Activated CD4-positive, alpha-beta T cell treated with anti-CD3 and anti-CD28 coated beads for 48 hours (primary cell): ENCODE measurements around the gene CWC15.
"Not testable (repeated sequence)": the region's sequence is repeated elsewhere in the genome, so short reads cannot be mapped to it uniquely, and the experiment has no call there.

Experiments
- DNase-seq: peaks from one replicate; pipeline ENCODE4 v3.0.0-alpha.2; 2020

The CWC15 gene

GRCh38 chr11:94973099-94973968 is at the start of gene CWC15, which contains the start of gene KDM4D:
Gene CWC15, minus strand, starts transcription at chr11:94973556. Its CDS starts 1,371 bp downstream, at chr11:94972185.
Gene KDM4D, plus strand, starts transcription at chr11:94973709. Its CDS starts 23,664 bp downstream, at chr11:94997373.
- DNase-seq = peak; percentile 95

DNA sequence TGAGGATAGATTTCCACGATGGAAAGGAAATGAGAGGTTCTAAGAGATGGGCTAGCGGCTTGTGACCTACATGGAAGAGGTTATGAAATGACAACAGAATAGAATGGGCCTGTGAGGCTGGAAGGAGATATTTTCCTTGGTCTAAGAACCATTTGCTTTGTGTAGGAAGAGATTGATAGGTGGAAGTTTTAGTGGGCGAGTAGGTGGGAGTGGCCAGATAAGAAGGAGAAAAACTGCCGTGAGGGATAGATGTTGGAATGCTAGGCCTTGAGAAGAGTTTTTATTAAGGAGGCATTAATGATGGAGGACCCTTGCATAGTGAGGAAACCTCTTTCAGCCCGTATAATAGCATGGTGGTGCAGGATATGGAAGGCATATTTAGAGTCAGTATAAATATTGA is 48.1 kb upstream of the CWC15 start:
- DNase-seq = not testable (repeated sequence)

DNA sequence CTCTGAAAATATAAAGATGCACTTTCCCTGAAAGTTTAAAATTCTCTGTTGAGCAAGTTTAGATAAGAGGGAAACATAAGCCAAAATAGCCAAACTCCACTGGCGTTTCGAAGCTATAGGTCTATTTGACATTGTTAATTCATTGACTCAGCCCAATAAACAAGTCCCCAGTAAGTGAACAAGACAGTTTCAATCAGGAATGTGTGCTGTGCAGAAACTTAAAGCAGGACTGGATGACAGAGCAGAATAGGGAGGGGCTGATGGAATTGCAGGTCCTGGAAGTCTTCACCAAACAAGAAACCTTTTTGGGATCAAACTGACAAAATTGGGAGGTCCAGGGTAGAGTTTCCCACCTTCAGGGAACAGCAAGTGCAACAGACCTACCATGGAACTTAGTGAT is 42.8 kb upstream of the CWC15 start:
- no peak for DNase-seq

- no peak for DNase-seq
Measured at GRCh38 chr11:95014184-95014821, 40.9 kb upstream of the CWC15 start.

- DNase-seq = no peak
Measured at GRCh38 chr11:95011376-95011775, 38.0 kb upstream of the CWC15 start.

GRCh38 chr11:95005642-95006041 is 32.3 kb upstream of the CWC15 start:
- no peak for DNase-seq

DNA sequence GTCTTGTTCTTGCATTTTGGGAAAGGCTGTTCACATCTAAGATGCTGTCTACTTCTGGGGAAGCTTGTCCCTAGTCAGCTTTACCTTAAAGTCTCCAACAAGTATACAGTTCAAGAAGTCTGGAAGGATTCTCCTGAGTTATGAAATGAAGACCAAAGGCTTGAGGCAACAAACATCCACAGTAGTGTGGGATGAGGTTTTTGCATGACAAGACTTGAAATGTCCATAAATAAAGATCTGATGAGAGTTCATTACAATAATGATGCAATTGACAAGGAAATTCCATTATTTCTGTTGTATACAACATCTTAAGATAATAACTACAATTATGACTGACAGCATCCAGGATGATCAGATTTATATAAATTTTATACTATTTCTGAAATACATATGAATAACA is 30.4 kb upstream of the CWC15 start:
- DNase-seq = no peak

DNA sequence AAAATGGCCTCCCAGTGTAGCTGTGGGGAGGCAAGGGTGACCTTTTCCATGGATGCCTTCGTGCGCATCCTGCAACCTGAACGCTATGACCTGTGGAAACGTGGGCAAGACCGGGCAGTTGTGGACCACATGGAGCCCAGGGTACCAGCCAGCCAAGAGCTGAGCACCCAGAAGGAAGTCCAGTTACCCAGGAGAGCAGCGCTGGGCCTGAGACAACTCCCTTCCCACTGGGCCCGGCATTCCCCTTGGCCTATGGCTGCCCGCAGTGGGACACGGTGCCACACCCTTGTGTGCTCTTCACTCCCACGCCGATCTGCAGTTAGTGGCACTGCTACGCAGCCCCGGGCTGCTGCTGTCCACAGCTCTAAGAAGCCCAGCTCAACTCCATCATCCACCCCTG is 24.9 kb upstream of the CWC15 start:
- no peak for DNase-seq

DNA sequence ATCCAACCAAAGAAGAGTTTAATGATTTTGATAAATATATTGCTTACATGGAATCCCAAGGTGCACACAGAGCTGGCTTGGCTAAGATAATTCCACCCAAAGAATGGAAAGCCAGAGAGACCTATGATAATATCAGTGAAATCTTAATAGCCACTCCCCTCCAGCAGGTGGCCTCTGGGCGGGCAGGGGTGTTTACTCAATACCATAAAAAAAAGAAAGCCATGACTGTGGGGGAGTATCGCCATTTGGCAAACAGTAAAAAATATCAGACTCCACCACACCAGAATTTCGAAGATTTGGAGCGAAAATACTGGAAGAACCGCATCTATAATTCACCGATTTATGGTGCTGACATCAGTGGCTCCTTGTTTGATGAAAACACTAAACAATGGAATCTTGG is 24.1 kb upstream of the CWC15 start:
- DNase-seq = no peak

GRCh38 chr11:94993400-94993943 is 20.1 kb upstream of the CWC15 start:
- DNase-seq = no peak

DNA sequence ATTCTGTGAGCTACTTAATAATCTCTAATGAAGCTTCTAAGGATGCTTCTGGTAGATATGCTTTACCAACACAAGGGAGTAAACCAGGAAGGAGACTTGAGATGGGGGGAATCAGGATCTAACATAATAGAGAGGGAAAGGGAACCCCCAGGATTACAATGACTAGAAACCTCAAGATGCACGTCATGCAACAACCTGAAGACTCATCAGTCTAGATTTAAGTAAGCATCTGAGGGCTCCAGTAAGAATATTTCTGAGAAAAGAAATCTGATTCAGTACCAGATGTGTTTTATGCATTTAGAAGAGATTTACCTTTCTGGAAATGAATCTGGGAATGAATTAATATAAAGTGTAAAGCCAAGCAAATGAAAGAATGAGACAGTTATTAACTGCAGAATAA is 15.4 kb upstream of the CWC15 start:
- no peak for DNase-seq

- no peak for DNase-seq
Measured at GRCh38 chr11:94987378-94987777, 14.0 kb upstream of the CWC15 start.

DNA sequence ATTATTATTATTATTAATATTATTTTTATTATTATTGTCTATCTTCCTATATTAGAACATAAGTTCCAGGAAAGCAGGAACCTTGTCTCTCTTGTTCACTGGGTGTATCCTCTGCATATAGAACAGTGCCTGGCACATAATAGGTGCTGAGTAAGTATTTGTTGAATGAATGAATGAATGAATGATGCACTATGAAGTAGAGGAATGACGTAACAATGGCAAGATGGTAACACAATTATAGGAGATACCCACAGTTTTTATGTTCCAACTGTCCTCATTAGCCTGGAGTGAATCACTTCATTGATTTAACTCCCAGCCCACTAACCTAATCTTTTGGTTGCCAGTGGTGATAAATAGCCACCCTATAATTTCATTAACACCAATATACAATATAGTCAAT is 2.2 kb upstream of the CWC15 start:
- DNase-seq = no peak

DNA sequence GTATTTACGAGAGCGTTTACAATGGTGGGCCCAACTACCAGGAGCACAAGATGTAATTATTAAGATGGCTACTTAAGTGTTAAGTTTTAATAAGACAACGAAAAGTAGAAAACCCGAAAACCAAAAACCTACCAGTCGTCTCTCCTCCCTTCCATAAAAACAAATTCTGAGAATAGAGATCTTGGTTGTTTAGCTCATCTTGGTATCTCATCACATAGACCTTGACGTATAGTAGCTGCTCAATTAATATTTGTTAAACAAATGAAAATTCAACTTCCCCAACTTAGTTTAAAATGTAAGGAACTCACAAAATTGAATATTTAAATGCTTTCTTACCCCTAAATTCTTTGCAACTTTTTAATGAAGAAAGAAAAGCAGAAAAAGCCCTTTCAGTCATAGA is 822 bp upstream of the CWC15 start:
- no peak for DNase-seq

GRCh38 chr11:94972700-94973098 is 657 bp downstream of the CWC15 start:
- no peak for DNase-seq

GRCh38 chr11:94968334-94968958 is 4.9 kb downstream of the CWC15 start:
- no peak for DNase-seq

GRCh38 chr11:94964934-94965333 is 8.4 kb downstream of the CWC15 start:
- DNase-seq = no peak

- no peak for DNase-seq
Measured at GRCh38 chr11:94961255-94961654, 12.1 kb downstream of the CWC15 start.

DNA sequence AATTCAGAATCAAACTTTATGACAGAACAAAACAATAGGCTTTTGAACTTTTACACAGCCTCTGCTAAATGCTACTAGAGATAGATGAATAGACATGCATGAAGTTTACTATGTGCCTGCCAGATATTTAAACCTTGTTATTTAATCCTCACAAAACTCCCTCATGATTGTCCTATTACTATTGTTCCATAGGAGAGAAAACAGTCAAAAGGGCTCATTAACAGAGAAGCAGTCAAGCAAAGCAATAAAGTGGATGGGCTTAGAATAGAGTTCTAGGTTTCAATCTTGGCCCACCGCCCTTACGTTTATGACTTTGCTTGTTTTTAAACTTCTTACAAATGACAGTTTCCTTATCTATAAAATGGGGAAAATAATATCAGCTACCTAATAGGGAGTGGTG is 12.9 kb downstream of the CWC15 start:
- no peak for DNase-seq

DNA sequence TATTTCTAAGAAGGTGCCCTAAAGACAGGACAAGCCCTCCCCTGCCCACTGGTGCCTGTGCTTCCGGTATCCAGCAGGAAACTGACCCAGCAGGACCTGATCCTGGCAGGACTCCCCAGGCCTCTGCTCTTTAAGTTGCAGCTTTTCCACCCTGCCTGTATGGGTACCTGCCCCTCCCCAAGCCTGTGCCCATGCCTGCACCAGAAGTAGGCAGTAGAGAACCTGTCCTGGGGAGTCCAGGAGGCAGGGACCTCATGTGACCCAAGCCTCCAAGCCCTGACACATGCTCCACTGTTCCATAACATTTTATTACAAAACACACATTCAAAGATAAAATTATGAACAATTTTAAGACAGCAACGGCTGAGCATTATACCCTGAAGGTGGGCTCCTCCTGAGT is 14.2 kb downstream of the CWC15 start:
- DNase-seq = no peak

GRCh38 chr11:94958121-94958696 is 15.1 kb downstream of the CWC15 start:
- no peak for DNase-seq

DNA sequence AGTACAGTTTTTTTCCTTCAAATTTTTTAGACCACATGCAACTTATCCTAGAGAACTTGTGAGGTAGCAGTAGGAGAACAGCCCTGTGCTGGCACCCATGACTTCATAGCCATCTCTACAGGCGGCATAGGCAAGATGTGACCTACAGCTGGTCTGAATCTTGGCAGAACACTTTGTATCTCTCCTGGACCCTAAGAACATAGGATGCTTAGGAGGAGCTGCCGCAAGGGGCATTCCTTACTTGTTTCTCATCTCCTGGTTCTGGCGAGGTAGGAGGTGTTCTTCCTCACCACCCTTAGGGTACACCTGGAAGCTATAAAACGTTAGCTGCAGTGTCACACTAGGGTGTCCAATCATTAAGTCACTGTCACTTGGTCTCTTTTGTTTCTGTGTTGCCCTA is 16.4 kb downstream of the CWC15 start:
- no peak for DNase-seq

- no peak for DNase-seq
Measured at GRCh38 chr11:94954753-94955152, 18.6 kb downstream of the CWC15 start.
